ENCODE measurements around the gene LRMDA. TPM values are rescaled to one million over a fixed set of nuclear protein-coding genes. Genes with fewer than 3 reads are reported as not detected.

LRMDA gene
- total and polyA plus RNA-seq, 3 experiments from 2014 or later, result not detected

DNA sequence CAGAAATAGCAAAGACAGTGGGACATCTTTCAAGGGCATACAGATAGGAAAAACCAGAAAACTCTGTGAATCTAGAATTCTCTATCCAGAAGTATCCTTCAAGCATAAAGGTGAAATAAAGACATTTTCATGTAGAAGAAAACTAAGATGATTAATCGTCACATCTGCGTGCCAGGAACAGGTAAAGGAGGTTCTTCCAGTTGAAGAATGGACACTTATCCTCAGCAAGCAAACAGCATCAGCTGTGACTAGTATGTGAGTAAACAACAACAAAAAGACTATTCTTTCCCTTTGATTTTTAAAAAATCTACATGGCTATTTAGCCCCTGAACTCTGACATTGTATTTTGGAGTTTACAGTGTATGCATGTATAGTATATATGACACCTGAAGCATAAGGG, 124.9 kb downstream of the LRMDA start:
- H3K36me3 ChIP-seq (ENCODE audit: insufficient read depth, low read length), result no peaks in the 10 kb centered on the region
- Mint-ChIP-seq H3K4me1 (no peaks in the 10 kb centered on the region), H3K9me3 (peaks cover 2 to 14% (median 7%) of the 10 kb centered on the region in 5 donors), H3K27ac (no peak overlapping the region), H3K4me3 (no peak overlapping the region), H3K27me3 (peaks cover 0 to 8% of the 10 kb centered on the region in 2 donors), H3K36me3 (no peaks in the 10 kb centered on the region)
- H3K9me3 ChIP-seq (ENCODE audit: low read length), result no peaks in the 10 kb centered on the region
- CTCF ChIA-PET, result no interaction called here
- POLR2A ChIA-PET, result no interaction called here
- no peak for DNase-seq
- H3K27ac ChIP-seq (ENCODE audit: low read depth, low read length), result no peak overlapping the region
- no peak overlapping the region for H3K4me3 ChIP-seq (ENCODE audit: low read length)
- H3K27me3 ChIP-seq (ENCODE audit: insufficient read depth, low read length, poor library complexity, severe bottlenecking), result no peaks in the 10 kb centered on the region
- no peaks in the 10 kb centered on the region for H3K4me1 ChIP-seq (ENCODE audit: insufficient read depth, low read length)

DNA sequence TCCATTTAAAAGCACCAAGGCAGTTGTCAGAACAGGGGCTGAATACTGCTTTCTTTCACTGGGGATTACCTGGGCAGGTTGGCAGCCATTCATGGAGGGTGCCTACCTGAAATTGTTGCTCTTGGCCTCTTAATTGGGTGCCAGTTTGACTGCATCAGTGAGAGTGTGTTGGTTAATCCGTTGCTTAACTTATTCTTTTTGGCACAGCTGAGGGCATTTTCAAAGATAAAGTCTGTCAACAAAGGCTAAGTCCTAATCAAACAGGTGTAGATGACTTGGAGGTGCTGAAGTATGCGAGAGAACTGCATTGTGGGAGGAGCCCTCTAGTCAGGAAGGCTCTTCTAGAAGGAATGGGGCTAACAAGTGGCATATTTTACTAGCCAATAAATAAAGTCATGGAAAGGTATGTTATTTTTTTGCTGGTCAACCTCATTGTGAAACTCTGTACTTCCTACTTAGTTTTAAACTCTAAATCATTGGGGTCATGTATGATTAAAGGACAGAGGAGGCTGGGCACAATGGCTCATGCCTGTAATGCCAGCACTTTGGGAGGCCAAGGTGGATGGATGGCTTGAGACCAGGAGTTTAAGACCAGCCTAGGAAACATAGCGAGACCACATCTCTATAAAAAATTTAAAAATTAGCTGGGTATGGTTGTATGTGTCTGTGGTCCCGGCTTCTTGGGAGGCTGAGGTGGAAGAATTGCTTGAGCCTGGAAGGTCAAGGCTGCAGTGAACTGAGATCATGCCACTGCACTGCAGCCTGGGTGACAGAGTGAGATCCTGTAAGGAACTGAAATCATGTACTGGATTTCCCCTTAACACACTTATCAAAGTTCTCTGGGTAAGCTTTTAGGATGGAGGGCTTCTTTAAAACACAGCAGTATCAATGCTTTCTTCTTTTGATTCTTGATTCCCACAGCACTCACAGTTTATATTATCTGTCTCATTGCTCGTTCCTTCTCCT, 134.1 kb downstream of the LRMDA start:
- no peaks in the 10 kb centered on the region for H3K4me1 Mint-ChIP-seq
- DNase-seq, result no peak
- no peaks in the 10 kb centered on the region for H3K36me3 Mint-ChIP-seq
- no peak overlapping the region for H3K4me3 ChIP-seq (ENCODE audit: low read length)
- no peaks in the 10 kb centered on the region for H3K36me3 ChIP-seq (ENCODE audit: insufficient read depth, low read length)
- no peaks in the 10 kb centered on the region for H3K4me1 ChIP-seq (ENCODE audit: insufficient read depth, low read length)
- no peaks in the 10 kb centered on the region for H3K27me3 ChIP-seq (ENCODE audit: insufficient read depth, low read length, poor library complexity, severe bottlenecking)
- H3K9me3 Mint-ChIP-seq, result peaks cover 2 to 9% (median 5%) of the 10 kb centered on the region in 5 donors
- no peak overlapping the region for H3K27ac ChIP-seq (ENCODE audit: low read depth, low read length)
- H3K4me3 Mint-ChIP-seq, result no peak overlapping the region
- CTCF ChIA-PET, result no interaction called here
- POLR2A ChIA-PET, result no interaction called here
- no peaks in the 10 kb centered on the region for H3K9me3 ChIP-seq (ENCODE audit: low read length)
- H3K27me3 Mint-ChIP-seq, result peaks cover 7 to 11% of the 10 kb centered on the region in 2 donors
- H3K27ac Mint-ChIP-seq, result no peak overlapping the region

DNA sequence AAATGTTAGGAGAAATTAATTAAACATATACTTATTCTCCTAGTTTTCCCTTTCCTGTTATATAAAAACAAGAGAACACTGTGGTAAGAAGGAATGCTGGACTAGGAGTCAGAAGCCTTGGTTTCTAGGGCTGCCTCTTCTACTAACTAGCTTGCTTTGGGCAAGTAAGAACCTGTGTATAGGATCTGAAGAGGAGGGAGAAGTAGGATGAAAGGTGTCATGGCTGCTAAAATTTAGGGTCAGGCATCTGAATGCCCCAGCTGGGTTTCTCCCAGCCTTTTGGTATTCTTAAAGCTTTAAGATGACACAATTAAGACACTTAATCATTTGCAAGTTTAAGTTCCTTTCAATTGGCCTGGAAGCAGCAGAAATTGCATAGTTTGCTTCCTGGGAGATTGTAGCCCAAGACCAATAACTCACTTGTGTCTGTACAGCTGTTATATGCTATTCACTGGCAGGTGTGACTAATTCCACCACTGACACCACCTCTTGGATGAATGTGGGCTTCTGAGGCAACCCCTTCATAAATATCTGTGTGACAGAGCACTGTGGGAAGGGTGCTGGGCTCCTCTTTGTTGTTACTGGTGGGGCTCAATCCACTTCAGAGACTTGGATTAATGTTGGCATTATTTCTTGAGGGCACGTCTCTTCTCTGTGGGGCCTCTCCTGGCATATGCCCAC, 137.2 kb downstream of the LRMDA start:
- H3K9me3 Mint-ChIP-seq, result peaks cover 6 to 20% (median 13%) of the 10 kb centered on the region in 5 donors
- CTCF ChIA-PET, result no interaction called here
- no peaks in the 10 kb centered on the region for H3K9me3 ChIP-seq (ENCODE audit: low read length)

DNA sequence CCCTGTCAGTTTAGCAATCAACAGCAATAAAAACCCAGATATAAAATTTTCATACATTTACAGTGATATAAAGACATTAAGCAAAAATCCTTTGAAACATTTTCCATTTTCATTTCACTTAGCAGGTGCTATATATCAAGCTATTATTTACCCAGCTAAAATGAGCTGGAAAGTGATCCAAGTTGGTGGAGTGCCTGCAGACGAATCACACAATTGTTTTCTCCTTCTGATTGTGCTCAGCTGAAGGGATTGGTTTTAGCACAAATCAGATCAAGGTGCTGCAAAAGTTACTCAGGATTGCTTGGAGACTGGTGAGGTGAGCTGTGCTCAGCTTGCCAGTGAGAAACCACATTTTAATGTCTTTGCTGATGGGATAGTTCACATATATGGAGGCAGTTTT, 138.1 kb downstream of the LRMDA start:
- Histone ChIP-seq H3K9me3 (ENCODE audit: low read length) (no peaks in the 10 kb centered on the region), H3K4me1 (ENCODE audit: insufficient read depth, low read length) (no peaks in the 10 kb centered on the region), H3K36me3 (ENCODE audit: insufficient read depth, low read length) (no peaks in the 10 kb centered on the region), H3K4me3 (ENCODE audit: low read length) (no peak overlapping the region), H3K27ac (ENCODE audit: low read depth, low read length) (no peak overlapping the region), H3K27me3 (ENCODE audit: insufficient read depth, low read length, poor library complexity, severe bottlenecking) (no peaks in the 10 kb centered on the region)
- H3K36me3 Mint-ChIP-seq, result no peaks in the 10 kb centered on the region
- H3K4me1 Mint-ChIP-seq, result no peaks in the 10 kb centered on the region
- no peak overlapping the region for H3K27ac Mint-ChIP-seq
- ChIA-PET POLR2A (no interaction called here), CTCF (no interaction called here)
- H3K9me3 Mint-ChIP-seq, result peaks cover 11 to 20% (median 16%) of the 10 kb centered on the region in 5 donors
- H3K4me3 Mint-ChIP-seq, result no peak overlapping the region
- peaks cover 7 to 13% of the 10 kb centered on the region in 2 donors for H3K27me3 Mint-ChIP-seq
- DNase-seq, result no peak

More for the DNA sequence above, 137.2 kb downstream of the LRMDA start:
- Mint-ChIP-seq H3K4me1 (no peaks in the 10 kb centered on the region), H3K4me3 (no peak overlapping the region), H3K27ac (no peak overlapping the region), H3K36me3 (no peaks in the 10 kb centered on the region), H3K27me3 (peaks cover 7 to 11% of the 10 kb centered on the region in 2 donors)
- POLR2A ChIA-PET, result no interaction called here
- Histone ChIP-seq H3K4me1 (ENCODE audit: insufficient read depth, low read length) (no peaks in the 10 kb centered on the region), H3K36me3 (ENCODE audit: insufficient read depth, low read length) (no peaks in the 10 kb centered on the region), H3K27me3 (ENCODE audit: insufficient read depth, low read length, poor library complexity, severe bottlenecking) (no peaks in the 10 kb centered on the region), H3K4me3 (ENCODE audit: low read length) (no peak overlapping the region), H3K27ac (ENCODE audit: low read depth, low read length) (no peak overlapping the region)
- DNase-seq, result no peak

DNA sequence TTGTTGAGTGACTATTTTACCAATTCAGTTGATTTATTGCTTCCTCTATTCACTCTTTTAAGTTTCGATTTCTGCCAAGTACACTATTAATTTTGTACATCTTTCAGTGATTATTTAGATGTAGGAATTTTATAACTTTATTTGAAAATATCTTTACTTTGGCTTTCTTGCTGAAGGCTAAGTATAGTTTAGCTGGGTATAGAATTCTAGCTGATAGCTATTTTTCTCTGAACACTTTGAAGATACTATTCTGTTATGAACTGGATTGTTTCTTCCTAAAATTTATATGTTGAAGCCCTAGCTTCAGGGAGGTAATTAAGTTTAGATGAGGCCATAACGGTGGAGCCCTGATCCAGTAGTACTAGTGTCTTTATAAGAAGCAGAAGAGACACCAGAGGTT, 141.1 kb downstream of the LRMDA start:
- H3K9me3 Mint-ChIP-seq, result peaks cover 9 to 22% (median 17%) of the 10 kb centered on the region in 5 donors
- no peak overlapping the region for H3K27ac Mint-ChIP-seq
- POLR2A ChIA-PET, result no interaction called here
- no peak overlapping the region for H3K4me3 Mint-ChIP-seq
- no peaks in the 10 kb centered on the region for H3K36me3 Mint-ChIP-seq
- H3K27me3 Mint-ChIP-seq, result peaks cover 8 to 11% of the 10 kb centered on the region in 2 donors
- no peaks in the 10 kb centered on the region for H3K36me3 ChIP-seq (ENCODE audit: insufficient read depth, low read length)
- no peaks in the 10 kb centered on the region for H3K4me1 Mint-ChIP-seq
- no peak overlapping the region for H3K4me3 ChIP-seq (ENCODE audit: low read length)
- CTCF ChIA-PET, result no interaction called here
- no peaks in the 10 kb centered on the region for H3K27me3 ChIP-seq (ENCODE audit: insufficient read depth, low read length, poor library complexity, severe bottlenecking)
- no peaks in the 10 kb centered on the region for H3K4me1 ChIP-seq (ENCODE audit: insufficient read depth, low read length)
- DNase-seq, result no peak
- H3K27ac ChIP-seq (ENCODE audit: low read depth, low read length), result no peak overlapping the region
- H3K9me3 ChIP-seq (ENCODE audit: low read length), result no peaks in the 10 kb centered on the region

DNA sequence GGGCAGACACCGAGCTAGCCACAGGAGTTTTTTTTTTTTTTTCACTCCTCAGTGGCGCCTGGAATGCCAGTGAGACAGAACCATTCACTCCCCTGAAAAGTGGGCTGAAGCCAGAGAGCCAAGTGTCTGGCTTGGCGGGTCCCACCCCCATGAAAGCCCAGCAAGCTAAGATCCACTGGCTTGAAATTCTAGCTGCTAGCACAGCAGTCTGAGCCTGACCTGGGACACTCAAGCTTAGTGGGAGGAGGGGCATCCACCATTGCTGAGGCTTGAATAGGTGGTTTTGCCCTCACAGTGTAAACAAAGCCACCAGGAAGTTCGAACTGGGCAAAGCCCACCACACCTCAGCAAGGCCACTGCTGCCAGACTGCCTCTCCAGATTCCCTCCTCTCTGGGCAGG, 144.5 kb downstream of the LRMDA start:
- Histone ChIP-seq H3K27ac (ENCODE audit: low read depth, low read length) (no peak overlapping the region), H3K9me3 (ENCODE audit: low read length) (no peaks in the 10 kb centered on the region), H3K27me3 (ENCODE audit: insufficient read depth, low read length, poor library complexity, severe bottlenecking) (no peaks in the 10 kb centered on the region), H3K36me3 (ENCODE audit: insufficient read depth, low read length) (no peaks in the 10 kb centered on the region), H3K4me3 (ENCODE audit: low read length) (no peak overlapping the region), H3K4me1 (ENCODE audit: insufficient read depth, low read length) (no peaks in the 10 kb centered on the region)
- Mint-ChIP-seq H3K27ac (no peak overlapping the region), H3K9me3 (peaks cover 10 to 47% (median 27%) of the 10 kb centered on the region in 5 donors), H3K27me3 (peaks cover 8 to 9% of the 10 kb centered on the region in 2 donors), H3K4me3 (no peak overlapping the region), H3K36me3 (no peaks in the 10 kb centered on the region), H3K4me1 (no peaks in the 10 kb centered on the region)
- ChIA-PET POLR2A (no interaction called here), CTCF (no interaction called here)
- DNase-seq, result no peak

DNA sequence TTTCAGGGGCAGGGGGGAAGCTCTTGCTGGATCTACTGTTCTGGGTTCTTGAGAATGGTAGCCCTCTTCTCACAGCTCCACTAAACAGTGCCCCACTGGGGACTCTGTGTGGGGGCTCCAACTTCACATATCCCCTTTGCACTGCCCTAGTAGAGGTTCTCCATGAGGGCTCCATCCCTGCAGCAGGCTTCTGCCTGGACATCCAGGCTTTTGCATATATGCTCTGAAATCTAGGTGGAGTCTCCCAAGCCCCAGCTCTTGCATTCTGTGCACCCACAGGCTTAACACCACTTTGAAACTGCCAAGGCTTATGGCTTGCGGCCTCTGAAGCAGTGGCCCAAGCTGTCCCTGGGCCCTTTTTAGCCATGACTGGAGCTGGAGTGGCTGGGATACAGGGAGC, 150.7 kb downstream of the LRMDA start:
- H3K4me3 ChIP-seq (ENCODE audit: low read length), result no peak overlapping the region
- POLR2A ChIA-PET, result no interaction called here
- DNase-seq, result no peak
- Mint-ChIP-seq H3K4me3 (no peak overlapping the region), H3K9me3 (peaks cover 14 to 38% (median 30%) of the 10 kb centered on the region in 5 donors), H3K4me1 (no peaks in the 10 kb centered on the region), H3K27me3 (peaks cover 0 to 2% of the 10 kb centered on the region in 2 donors), H3K36me3 (no peaks in the 10 kb centered on the region), H3K27ac (no peak overlapping the region)
- no peaks in the 10 kb centered on the region for H3K36me3 ChIP-seq (ENCODE audit: insufficient read depth, low read length)
- CTCF ChIA-PET, result no interaction called here
- no peak overlapping the region for H3K27ac ChIP-seq (ENCODE audit: low read depth, low read length)
- H3K4me1 ChIP-seq (ENCODE audit: insufficient read depth, low read length), result no peaks in the 10 kb centered on the region
- H3K9me3 ChIP-seq (ENCODE audit: low read length), result no peaks in the 10 kb centered on the region
- H3K27me3 ChIP-seq (ENCODE audit: insufficient read depth, low read length, poor library complexity, severe bottlenecking), result no peaks in the 10 kb centered on the region

DNA sequence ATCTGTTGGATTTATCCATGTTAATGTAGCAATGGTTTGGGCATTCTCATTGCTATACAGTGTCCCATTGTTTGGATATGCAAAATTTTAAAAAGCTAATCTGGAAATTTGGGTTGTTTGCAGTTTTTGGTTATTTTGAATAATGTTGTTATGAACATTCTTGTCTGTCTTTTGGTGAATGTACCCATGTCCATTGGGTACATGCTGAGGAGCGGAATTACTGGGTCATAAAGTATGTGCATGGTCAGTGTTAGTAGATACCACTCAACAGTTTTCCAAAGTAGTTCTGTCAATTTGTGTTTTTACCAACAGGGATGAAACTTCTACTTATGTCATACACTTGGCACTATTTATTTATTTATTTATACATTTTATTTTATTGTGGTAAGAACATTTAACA, 153.9 kb downstream of the LRMDA start:
- CTCF ChIA-PET, result no interaction called here
- H3K4me1 Mint-ChIP-seq, result no peaks in the 10 kb centered on the region

More for the DNA sequence above, 153.9 kb downstream of the LRMDA start:
- Histone ChIP-seq H3K36me3 (ENCODE audit: insufficient read depth, low read length) (no peaks in the 10 kb centered on the region), H3K4me3 (ENCODE audit: low read length) (no peak overlapping the region), H3K27me3 (ENCODE audit: insufficient read depth, low read length, poor library complexity, severe bottlenecking) (no peaks in the 10 kb centered on the region), H3K9me3 (ENCODE audit: low read length) (no peaks in the 10 kb centered on the region), H3K27ac (ENCODE audit: low read depth, low read length) (no peak overlapping the region), H3K4me1 (ENCODE audit: insufficient read depth, low read length) (no peaks in the 10 kb centered on the region)
- POLR2A ChIA-PET, result no interaction called here
- peaks cover 14 to 32% (median 17%) of the 10 kb centered on the region in 5 donors for H3K9me3 Mint-ChIP-seq
- H3K27me3 Mint-ChIP-seq, result peaks cover 0 to 2% of the 10 kb centered on the region in 2 donors
- H3K4me3 Mint-ChIP-seq, result no peak overlapping the region
- no peaks in the 10 kb centered on the region for H3K36me3 Mint-ChIP-seq
- H3K27ac Mint-ChIP-seq, result no peak overlapping the region
- DNase-seq, result no peak

Data from CD8-positive, alpha-beta memory T cell (primary cell).